Measurements from ENCODE around the gene ZC2HC1B.

Gene ZC2HC1B

DNA sequence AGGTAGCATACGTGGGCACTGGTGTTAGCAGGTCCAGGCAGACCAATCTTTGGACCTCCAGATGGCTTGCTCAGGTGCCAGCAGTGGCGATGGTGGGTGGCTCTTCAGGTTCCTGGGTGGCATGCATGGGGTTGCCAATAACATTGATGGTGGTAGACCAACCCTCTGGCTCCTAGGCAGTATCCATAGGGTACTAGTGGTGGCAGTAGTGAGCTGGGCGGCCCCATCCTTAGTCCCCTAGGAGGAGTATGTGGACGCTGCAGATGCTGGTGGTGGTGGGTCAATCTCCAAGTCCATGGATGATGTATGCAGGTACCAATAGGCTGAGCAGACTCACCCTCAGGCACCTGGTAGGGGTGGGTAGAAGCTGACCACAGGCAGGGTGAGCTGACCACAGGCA, 70.6 kb downstream of the ZC2HC1B start (continued):
- TF ChIP-seq, protein P1, sequence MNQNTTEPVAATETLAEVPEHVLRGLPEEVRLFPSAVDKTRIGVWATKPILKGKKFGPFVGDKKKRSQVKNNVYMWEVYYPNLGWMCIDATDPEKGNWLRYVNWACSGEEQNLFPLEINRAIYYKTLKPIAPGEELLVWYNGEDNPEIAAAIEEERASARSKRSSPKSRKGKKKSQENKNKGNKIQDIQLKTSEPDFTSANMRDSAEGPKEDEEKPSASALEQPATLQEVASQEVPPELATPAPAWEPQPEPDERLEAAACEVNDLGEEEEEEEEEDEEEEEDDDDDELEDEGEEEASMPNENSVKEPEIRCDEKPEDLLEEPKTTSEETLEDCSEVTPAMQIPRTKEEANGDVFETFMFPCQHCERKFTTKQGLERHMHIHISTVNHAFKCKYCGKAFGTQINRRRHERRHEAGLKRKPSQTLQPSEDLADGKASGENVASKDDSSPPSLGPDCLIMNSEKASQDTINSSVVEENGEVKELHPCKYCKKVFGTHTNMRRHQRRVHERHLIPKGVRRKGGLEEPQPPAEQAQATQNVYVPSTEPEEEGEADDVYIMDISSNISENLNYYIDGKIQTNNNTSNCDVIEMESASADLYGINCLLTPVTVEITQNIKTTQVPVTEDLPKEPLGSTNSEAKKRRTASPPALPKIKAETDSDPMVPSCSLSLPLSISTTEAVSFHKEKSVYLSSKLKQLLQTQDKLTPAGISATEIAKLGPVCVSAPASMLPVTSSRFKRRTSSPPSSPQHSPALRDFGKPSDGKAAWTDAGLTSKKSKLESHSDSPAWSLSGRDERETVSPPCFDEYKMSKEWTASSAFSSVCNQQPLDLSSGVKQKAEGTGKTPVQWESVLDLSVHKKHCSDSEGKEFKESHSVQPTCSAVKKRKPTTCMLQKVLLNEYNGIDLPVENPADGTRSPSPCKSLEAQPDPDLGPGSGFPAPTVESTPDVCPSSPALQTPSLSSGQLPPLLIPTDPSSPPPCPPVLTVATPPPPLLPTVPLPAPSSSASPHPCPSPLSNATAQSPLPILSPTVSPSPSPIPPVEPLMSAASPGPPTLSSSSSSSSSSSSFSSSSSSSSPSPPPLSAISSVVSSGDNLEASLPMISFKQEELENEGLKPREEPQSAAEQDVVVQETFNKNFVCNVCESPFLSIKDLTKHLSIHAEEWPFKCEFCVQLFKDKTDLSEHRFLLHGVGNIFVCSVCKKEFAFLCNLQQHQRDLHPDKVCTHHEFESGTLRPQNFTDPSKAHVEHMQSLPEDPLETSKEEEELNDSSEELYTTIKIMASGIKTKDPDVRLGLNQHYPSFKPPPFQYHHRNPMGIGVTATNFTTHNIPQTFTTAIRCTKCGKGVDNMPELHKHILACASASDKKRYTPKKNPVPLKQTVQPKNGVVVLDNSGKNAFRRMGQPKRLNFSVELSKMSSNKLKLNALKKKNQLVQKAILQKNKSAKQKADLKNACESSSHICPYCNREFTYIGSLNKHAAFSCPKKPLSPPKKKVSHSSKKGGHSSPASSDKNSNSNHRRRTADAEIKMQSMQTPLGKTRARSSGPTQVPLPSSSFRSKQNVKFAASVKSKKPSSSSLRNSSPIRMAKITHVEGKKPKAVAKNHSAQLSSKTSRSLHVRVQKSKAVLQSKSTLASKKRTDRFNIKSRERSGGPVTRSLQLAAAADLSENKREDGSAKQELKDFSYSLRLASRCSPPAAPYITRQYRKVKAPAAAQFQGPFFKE (tag by site-specific recombination; IDR thresholded peaks at IDR 0.05; ENCODE audit: borderline replicate concordance) = no peak
- TF ChIP-seq ZNF621 (tag by site-specific recombination; IDR thresholded peaks at IDR 0.05) (no peak), ZNF626 (tag by site-specific recombination; IDR thresholded peaks at IDR 0.05) (no peak), ZFP37 (tag by site-specific recombination; IDR thresholded peaks at IDR 0.05) (no peak), ZNF76 (tag by site-specific recombination; IDR thresholded peaks at IDR 0.05; ENCODE audit: borderline replicate concordance, low read depth) (no peak), ZNF692 (tag by site-specific recombination; IDR thresholded peaks at IDR 0.05) (no peak), ZNF24 (tag by site-specific recombination; IDR thresholded peaks at IDR 0.05) (no peak), ZNF19 (tag by site-specific recombination; IDR thresholded peaks at IDR 0.05; ENCODE audit: low read depth) (no peak)

DNA sequence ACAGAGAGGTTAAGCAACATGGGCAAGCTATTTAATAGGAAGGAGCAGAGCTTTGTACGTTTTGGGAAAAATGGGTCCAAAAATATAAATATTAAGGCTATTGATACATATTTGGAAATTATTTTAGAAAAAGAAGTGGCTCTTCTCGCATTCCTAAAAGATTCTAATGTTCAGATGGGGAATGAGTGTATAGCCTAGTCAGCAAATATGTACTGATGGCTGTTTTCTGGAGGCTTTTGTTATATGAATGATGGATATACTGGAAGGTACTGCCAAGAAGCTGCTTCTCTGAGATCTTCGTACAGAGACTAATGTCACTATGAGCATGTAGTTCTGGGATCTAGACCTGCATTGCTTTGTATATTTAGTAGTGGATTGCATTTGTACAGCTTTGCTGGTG, 72.1 kb downstream of the ZC2HC1B start:
- H3K9me3 ChIP-seq (ENCODE audit: control insufficient read depth, insufficient read depth, low read depth, low read length) = no peaks in the 10 kb centered on the region
- no peak overlapping the region for H3K27ac ChIP-seq (ENCODE audit: extremely low read depth, low read depth, low read length)
- H3K4me3 ChIP-seq (ENCODE audit: low read depth, low read length) = no peak overlapping the region
- CTCF ChIA-PET = interaction anchor here (0.7 to 10.3 kb wide), 7 partner anchors 11 to 77 kb away, joined by 3 to 120 read pairs (median 3); no protein-coding TSS in a partner anchor
- POLR2A ChIA-PET = no interaction called here
- no peaks in the 10 kb centered on the region for H3K36me3 ChIP-seq (ENCODE audit: control insufficient read depth in 2 of 2, insufficient read depth in 1 of 2, low read length in 2 of 2)
- TF ChIP-seq ZNF624 (tag by site-specific recombination; IDR thresholded peaks at IDR 0.05) (no peak), ZNF629 (tag by site-specific recombination; IDR thresholded peaks at IDR 0.05) (no peak), ZFP37 (tag by site-specific recombination; IDR thresholded peaks at IDR 0.05) (no peak), ZNF37A (tag by site-specific recombination; IDR thresholded peaks at IDR 0.05) (no peak), CTCF (tag by site-specific recombination; IDR thresholded peaks at IDR 0.05) (no peak), ZNF48 (tag by site-specific recombination; IDR thresholded peaks at IDR 0.05) (no peak), TCF7L2 (IDR thresholded peaks at IDR 0.05; ENCODE audit: borderline replicate concordance, low read depth, low read length) (no peak), ZFP69B (tag by site-specific recombination; IDR thresholded peaks at IDR 0.05) (no peak), EGR2 (tag by site-specific recombination; IDR thresholded peaks at IDR 0.05; ENCODE audit: low read depth) (no peak)
- TF ChIP-seq, protein P2, sequence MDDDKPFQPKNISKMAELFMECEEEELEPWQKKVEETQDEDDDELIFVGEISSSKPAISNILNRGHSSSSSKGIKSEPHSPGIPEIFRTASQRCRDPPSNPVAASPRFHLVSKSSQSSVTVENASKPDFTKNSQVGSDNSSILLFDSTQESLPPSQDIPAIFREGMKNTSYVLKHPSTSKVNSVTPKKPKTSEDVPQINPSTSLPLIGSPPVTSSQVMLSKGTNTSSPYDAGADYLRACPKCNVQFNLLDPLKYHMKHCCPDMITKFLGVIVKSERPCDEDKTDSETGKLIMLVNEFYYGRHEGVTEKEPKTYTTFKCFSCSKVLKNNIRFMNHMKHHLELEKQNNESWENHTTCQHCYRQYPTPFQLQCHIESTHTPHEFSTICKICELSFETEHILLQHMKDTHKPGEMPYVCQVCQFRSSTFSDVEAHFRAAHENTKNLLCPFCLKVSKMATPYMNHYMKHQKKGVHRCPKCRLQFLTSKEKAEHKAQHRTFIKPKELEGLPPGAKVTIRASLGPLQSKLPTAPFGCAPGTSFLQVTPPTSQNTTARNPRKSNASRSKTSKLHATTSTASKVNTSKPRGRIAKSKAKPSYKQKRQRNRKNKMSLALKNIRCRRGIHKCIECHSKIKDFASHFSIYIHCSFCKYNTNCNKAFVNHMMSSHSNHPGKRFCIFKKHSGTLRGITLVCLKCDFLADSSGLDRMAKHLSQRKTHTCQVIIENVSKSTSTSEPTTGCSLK (tag by site-specific recombination; IDR thresholded peaks at IDR 0.05) = no peak
- TF ChIP-seq, protein P3, sequence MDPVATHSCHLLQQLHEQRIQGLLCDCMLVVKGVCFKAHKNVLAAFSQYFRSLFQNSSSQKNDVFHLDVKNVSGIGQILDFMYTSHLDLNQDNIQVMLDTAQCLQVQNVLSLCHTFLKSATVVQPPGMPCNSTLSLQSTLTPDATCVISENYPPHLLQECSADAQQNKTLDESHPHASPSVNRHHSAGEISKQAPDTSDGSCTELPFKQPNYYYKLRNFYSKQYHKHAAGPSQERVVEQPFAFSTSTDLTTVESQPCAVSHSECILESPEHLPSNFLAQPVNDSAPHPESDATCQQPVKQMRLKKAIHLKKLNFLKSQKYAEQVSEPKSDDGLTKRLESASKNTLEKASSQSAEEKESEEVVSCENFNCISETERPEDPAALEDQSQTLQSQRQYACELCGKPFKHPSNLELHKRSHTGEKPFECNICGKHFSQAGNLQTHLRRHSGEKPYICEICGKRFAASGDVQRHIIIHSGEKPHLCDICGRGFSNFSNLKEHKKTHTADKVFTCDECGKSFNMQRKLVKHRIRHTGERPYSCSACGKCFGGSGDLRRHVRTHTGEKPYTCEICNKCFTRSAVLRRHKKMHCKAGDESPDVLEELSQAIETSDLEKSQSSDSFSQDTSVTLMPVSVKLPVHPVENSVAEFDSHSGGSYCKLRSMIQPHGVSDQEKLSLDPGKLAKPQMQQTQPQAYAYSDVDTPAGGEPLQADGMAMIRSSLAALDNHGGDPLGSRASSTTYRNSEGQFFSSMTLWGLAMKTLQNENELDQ (tag by site-specific recombination; IDR thresholded peaks at IDR 0.05; ENCODE audit: low read depth) = no peak
- H3K4me1 ChIP-seq (ENCODE audit: control insufficient read depth, insufficient read depth, low read length) = no peaks in the 10 kb centered on the region

Measured in HEK293 (cell line).